ENCODE measurements around the gene FNTB. TPM values are rescaled to one million over a fixed set of nuclear protein-coding genes. Genes with fewer than 3 reads are reported as not detected.

FNTB gene
- total and polyA plus RNA-seq, 2 of the 13 experiments (the other 11 are each of a cell fraction or from before 2014, with no cell fraction given): 23.6 to 28.5 TPM

GRCh38 chr14:65107200-65107599 lies 120.5 kb downstream of the FNTB start:
- ChIA-PET CTCF (ENCODE audit: low intra/inter-chr PET ratio, low total read pairs) (no interaction called here), POLR2A (interaction anchor here (0.6 kb wide), 1 partner anchor 26 kb away, joined by 3 read pairs; no protein-coding TSS in a partner anchor)
- H3K4me3 ChIP-seq (replicated peaks in 1 of 3; ENCODE audit: insufficient read depth in 1 of 3, low read depth in 2 of 3, low read length in 3 of 3): no peak overlapping the region
- no peaks in the 10 kb centered on the region for H3K79me2 ChIP-seq (ENCODE audit: insufficient read depth, low read length)
- no peaks in the 10 kb centered on the region; a peak in 1 of 5 replicates for H3K27me3 ChIP-seq (ENCODE audit: control insufficient read depth in 1 of 2, insufficient read depth in 2 of 2, low read length in 2 of 2)
- no peak overlapping the region for H3K27ac ChIP-seq (ENCODE audit: extremely low read length, insufficient read depth, low read length)
- H3K4me2 ChIP-seq (ENCODE audit: low read depth, low read length): no peak overlapping the region
- intact Hi-C loops (cut with micrococcal nuclease; ENCODE audit: unreplicated experiment): no loop called here
- H4K20me1 ChIP-seq (ENCODE audit: insufficient read depth, low read length): no peaks in the 10 kb centered on the region
- H3K9me3 ChIP-seq (ENCODE audit: low read length): no peaks in the 10 kb centered on the region
- ATAC-seq (no peak), DNase-seq (ENCODE audit: low spot score) (no peak), FAIRE-seq (no peak)
- 8% methylated on average over 1 of the region's 1 CpG for WGBS (ENCODE audit: low lambda C conversion rate)
- H3K36me3 ChIP-seq (replicated peaks in 1 of 2; ENCODE audit: control insufficient read depth in 1 of 2, insufficient read depth in 2 of 2, low read length in 2 of 2): no peaks in the 10 kb centered on the region
- in situ Hi-C loops (cut with HindIII; ENCODE audit: extremely low pct_ligation_motif_present, low pct_unique_long_range_greater_than_20kb): no loop called here
- H3K4me1 ChIP-seq (ENCODE audit: insufficient read depth, low read length): peaks cover 14% of the 10 kb centered on the region
- no peak overlapping the region for H3K9ac ChIP-seq (ENCODE audit: insufficient read depth, low read depth, low read length)
- H2AFZ ChIP-seq (ENCODE audit: low read length): no peak overlapping the region
- BruUV-seq (replicated peaks): no TSS peak
- TF ChIP-seq ZNF607 (CRISPR knock-in tag; IDR thresholded peaks at IDR 0.05; ENCODE audit: borderline replicate concordance) (no peak), ZNF468 (CRISPR knock-in tag; IDR thresholded peaks at IDR 0.05) (no peak), GPN1 (CRISPR knock-in tag; IDR thresholded peaks at IDR 0.05; ENCODE audit: borderline replicate concordance) (no peak), ATAD3A (CRISPR knock-in tag; IDR thresholded peaks at IDR 0.05) (no peak), ZNF512B (CRISPR knock-in tag; IDR thresholded peaks at IDR 0.05; ENCODE audit: borderline replicate concordance) (no peak), ZNF83 (CRISPR knock-in tag; IDR thresholded peaks at IDR 0.05; ENCODE audit: borderline replicate concordance) (no peak)
